HCT116 (cell line): Measurements from ENCODE around the gene GRB10. TPM values are rescaled to one million over a fixed set of nuclear protein-coding genes. Genes with fewer than 3 reads are reported as not detected.

Experiments used
- ATAC-seq: fragments of 200-7000 bp; cut with Tn5 transposase; 2 replicates; pipeline ENCODE4 v1.9.1; 2020; ENCODE audit warnings: mild to moderate bottlenecking, moderate library complexity
- BruUV-seq: library from RNA; stranded (reverse); fragments of 400-500 nt; replicated peaks from 2 replicates; lab custom pipeline; 2021; lab: Mats Ljungman, UMichigan
- CTCF ChIA-PET: fragments of 300-600 bp; sonication (Branson Sonifier 250); formaldehyde crosslinking; loops from one replicate; lab custom pipeline; 2021; ENCODE audit warnings: antibody characterized with exemption; lab: Charles Lee
- POLR2A ChIA-PET: fragments of 300-600, 350-600 bp; sonication (Branson Sonifier 250); formaldehyde crosslinking; loops from one replicate; lab custom pipeline; 2021; ENCODE audit warnings: antibody characterized with exemption; lab: Charles Lee
- RAD21 ChIA-PET, 2 experiments: fragments of 300-600 bp; sonication (Branson Sonifier 250); formaldehyde crosslinking; loops; one replicate each; lab custom pipeline; 2023; ENCODE audit warnings: low total read pairs in 2 of 2; ENCODE audit not compliant: uncharacterized antibody in 2 of 2, unreplicated experiment in 2 of 2, low non-redundant PET in 1 of 2; lab: Charles Lee
- DNase-seq: peaks from one replicate; pipeline ENCODE4 v3.0.0-alpha.2; 2010; ENCODE audit warnings: low read depth, low spot score
- H2AFZ ChIP-seq: fragments of 200-600 bp; shearing (Covaris generic), sonication (generic); 2 replicates; pipeline ENCODE4 v1.6.1; 2017; ENCODE audit warnings: low read depth, mixed run types, mixed read lengths, antibody characterized with exemption, low read length; ENCODE audit not compliant: poor library complexity, severe bottlenecking
- H3K27ac ChIP-seq: 2 replicates; pipeline ENCODE4 v1.5.1; 2012; ENCODE audit warnings: low read depth, low read length
- H3K27me3 ChIP-seq: fragments of 200-600 bp; sonication (generic); 2 replicates; pipeline ENCODE4 v1.6.1; 2016; ENCODE audit warnings: mixed run types, low read length, mixed read lengths; ENCODE audit not compliant: insufficient read depth
- H3K36me3 ChIP-seq, 2 experiments: fragments of 200-500 bp in 1 of 2; fragments of 200-600 bp in 1 of 2; sonication (Bioruptor generic) in 1 of 2; sonication (generic) in 1 of 2; 2 replicates each; pipeline versions ENCODE4 v1.5.1 to v1.6.1; 2014 to 2016; ENCODE audit warnings: low read length in 2 of 2, inconsistent platforms in 1 of 2, mixed read lengths in 1 of 2, mixed run types in 1 of 2; ENCODE audit not compliant: insufficient read depth in 2 of 2, control insufficient read depth in 1 of 2
- H3K4me1 ChIP-seq, 2 experiments: fragments of 200-600 bp in 1 of 2; sonication (generic) in 1 of 2; 2 replicates each; pipeline versions ENCODE4 v1.5.1 to v1.6.1; 2012 to 2017; ENCODE audit warnings: low read length in 2 of 2, inconsistent platforms in 1 of 2, mild to moderate bottlenecking in 1 of 2, mixed read lengths in 1 of 2, mixed run types in 1 of 2, moderate library complexity in 1 of 2; ENCODE audit not compliant: insufficient read depth in 2 of 2, control insufficient read depth in 1 of 2
- H3K4me2 ChIP-seq: fragments of 200-600 bp; sonication (generic); 2 replicates; pipeline ENCODE4 v1.6.1; 2017; ENCODE audit warnings: mixed run types, low read length, mixed read lengths
- H3K4me3 ChIP-seq, 2 experiments: fragments of 200-600 bp in 1 of 2; sonication (generic) in 1 of 2; replicated peaks in 1 of 2; 2 replicates each; pipeline ENCODE4 v1.5.1; 2011 to 2016; ENCODE audit warnings: low read length in 2 of 2, control low read depth in 1 of 2, low read depth in 1 of 2, mild to moderate bottlenecking in 1 of 2, mixed read lengths in 1 of 2, mixed run types in 1 of 2
- H3K79me2 ChIP-seq: fragments of 200-600 bp; sonication (generic); 2 replicates; pipeline ENCODE4 v1.6.1; 2017; ENCODE audit warnings: mild to moderate bottlenecking, mixed run types, low read length, moderate library complexity, mixed read lengths; ENCODE audit not compliant: insufficient read depth
- H3K9ac ChIP-seq: fragments of 200-600 bp; sonication (generic); 2 replicates; pipeline ENCODE4 v1.6.1; 2016; ENCODE audit warnings: low read length, mixed read lengths
- H3K9me2 ChIP-seq: fragments of 200-600 bp; sonication (generic), shearing (Covaris generic); 2 replicates; pipeline ENCODE4 v1.6.1; 2017; ENCODE audit warnings: mixed run types, mild to moderate bottlenecking, moderate library complexity; ENCODE audit not compliant: insufficient read depth
- H3K9me3 ChIP-seq, 2 experiments: fragments of 200-500 bp in 1 of 2; fragments of 200-600 bp in 1 of 2; sonication (Bioruptor generic) in 1 of 2; sonication (generic) in 1 of 2; 2 replicates each; pipeline ENCODE4 v1.6.1; 2014 to 2017; ENCODE audit warnings: low read length in 2 of 2, mixed read lengths in 2 of 2, inconsistent platforms in 1 of 2, low read depth in 1 of 2, mild to moderate bottlenecking in 1 of 2, mixed run types in 1 of 2, moderate library complexity in 1 of 2; ENCODE audit not compliant: control insufficient read depth in 1 of 2, insufficient read depth in 1 of 2
- H4K20me1 ChIP-seq: fragments of 200-600 bp; sonication (generic), shearing (Covaris generic); 2 replicates; pipeline ENCODE4 v1.6.1; 2017; ENCODE audit warnings: mixed run types, mild to moderate bottlenecking, moderate library complexity; ENCODE audit not compliant: insufficient read depth
- CTCF ChIP-seq, 3 experiments: fragments of 200-600 bp in 1 of 3; sonication (generic) in 1 of 3; IDR thresholded peaks in 2 of 3; conservative IDR thresholded peaks in 1 of 3; 2 replicates each; pipeline ENCODE4 v1.5.1; 2012 to 2017; ENCODE audit warnings: low read depth in 2 of 3, low read length in 2 of 3, antibody characterized with exemption in 1 of 3, borderline replicate concordance in 1 of 3, control low read depth in 1 of 3, mild to moderate bottlenecking in 1 of 3, mixed read lengths in 1 of 3, mixed run types in 1 of 3, moderate library complexity in 1 of 3; ENCODE audit not compliant: insufficient read depth in 1 of 3
- ELF1 ChIP-seq: IDR thresholded peaks from 2 replicates; pipeline ENCODE4 v1.6.1; 2012; ENCODE audit warnings: low read depth, borderline replicate concordance
- FOSL1 ChIP-seq: IDR thresholded peaks from 2 replicates; pipeline ENCODE4 v1.6.1; 2012; ENCODE audit warnings: low read depth
- JUND ChIP-seq: IDR thresholded peaks from 2 replicates; pipeline ENCODE4 v1.6.1; 2012
- RAD21 ChIP-seq: IDR thresholded peaks from 2 replicates; pipeline ENCODE4 v1.6.1; 2012; ENCODE audit warnings: low read depth, mild to moderate bottlenecking
- SP1 ChIP-seq: IDR thresholded peaks from 2 replicates; pipeline ENCODE4 v1.6.1; 2012; ENCODE audit warnings: low read depth
- TCF7L2 ChIP-seq: IDR thresholded peaks from 2 replicates; pipeline ENCODE4 v1.7.0; 2011; ENCODE audit warnings: borderline replicate concordance, inconsistent platforms; ENCODE audit not compliant: insufficient read depth, insufficient read length; ENCODE audit errors: extremely low read depth
- YY1 ChIP-seq: IDR thresholded peaks from 2 replicates; pipeline ENCODE4 v1.6.1; 2011; ENCODE audit warnings: low read length, low read depth, moderate library complexity, mild to moderate bottlenecking; ENCODE audit not compliant: insufficient replicate concordance; ENCODE audit errors: extremely low read depth
- ZFX ChIP-seq: fragments of 450-650 bp; IDR thresholded peaks from 2 replicates; pipeline ENCODE4 v1.6.1; 2017
- ZNF274 ChIP-seq: fragments of 200-500 bp; sonication (Bioruptor generic); IDR thresholded peaks from 2 replicates; pipeline ENCODE4 v1.6.1; 2014; ENCODE audit warnings: mild to moderate bottlenecking, low read depth, low read length, inconsistent platforms
- intact Hi-C: fragments of 100-400 bp; cut with micrococcal nuclease; formaldehyde crosslinking; loops from 2 replicates; pipeline ENCODE4 v1.10.0; 2022
- total RNA-seq: library from RNA; stranded (reverse); gene quantifications from one replicate; pipeline ENCODE4 v1.2.1, GENCODE V29; 2021; ENCODE audit not compliant: unreplicated experiment

GRB10 gene
- total RNA-seq, 1 experiment from 2014 or later: 37.3 TPM

DNA sequence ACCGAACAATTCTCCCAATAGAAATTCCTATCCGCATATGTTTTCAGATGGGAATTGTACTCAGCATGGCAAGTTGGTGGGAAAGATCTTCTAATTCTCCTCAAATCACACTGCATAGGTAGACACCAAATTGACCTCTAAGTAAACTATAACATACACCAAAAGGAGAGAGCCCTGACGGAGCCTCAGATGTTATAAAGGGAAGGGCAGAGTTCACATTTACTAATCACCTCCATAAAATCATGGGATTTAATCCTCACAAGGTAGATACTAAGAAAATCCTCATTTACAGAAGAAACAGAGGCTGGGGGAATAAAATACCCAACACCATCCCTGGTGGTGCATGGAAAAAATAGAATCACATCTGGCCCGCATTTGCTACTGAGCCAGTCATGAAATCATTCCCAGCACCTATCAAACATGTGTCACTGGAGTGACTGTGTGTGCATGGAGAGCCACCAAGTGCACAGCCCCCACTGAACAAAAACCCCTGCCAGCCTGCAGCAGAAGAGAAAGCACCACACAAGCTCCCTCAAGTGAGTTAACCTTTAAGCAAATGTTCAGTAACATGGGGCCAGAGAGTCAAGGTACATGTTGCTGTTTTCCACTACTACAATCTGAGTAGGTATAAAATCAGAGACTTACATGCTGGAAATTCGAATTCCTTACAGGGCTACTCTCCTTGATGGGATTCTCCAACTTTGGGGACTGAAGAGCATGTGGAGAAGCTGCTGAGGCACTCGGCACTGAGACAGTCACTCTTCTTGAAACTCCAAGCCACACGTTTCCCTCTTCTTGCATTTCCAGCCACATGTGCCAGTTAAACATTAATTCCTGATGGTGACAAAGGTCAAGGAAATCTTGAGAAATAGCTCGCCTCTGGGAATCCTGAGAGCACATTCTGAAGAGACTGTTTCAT, 217.8 kb downstream of the GRB10 start, which contains the start of gene DDC:
Gene DDC (minus strand): TSS at position 766 of the 919 bp plus-strand sequence. CDS start 21,320 bp downstream, outside the sequence.
- TF ChIP-seq CTCF (IDR thresholded peaks at IDR 0.05 in 2 of 3, conservative IDR thresholded peaks at IDR 0.05 in 1 of 3; ENCODE audit: borderline replicate concordance in 1 of 3, insufficient read depth in 1 of 3, low read depth in 2 of 3, low read length in 2 of 3) (no peak), ELF1 (no peak), SP1 (no peak), RAD21 (no peak), JUND (no peak), YY1 (no peak), FOSL1 (no peak), TCF7L2 (no peak), ZFX (no peak), ZNF274 (no peak)
- H4K20me1 ChIP-seq: no peaks in the 10 kb centered on the region
- ChIA-PET POLR2A (no interaction called here), RAD21 (no interaction called here), CTCF (no interaction called here)
- no peak for DNase-seq
- intact Hi-C loops: no loop called here
- no peaks in the 10 kb centered on the region for H3K9me3 ChIP-seq
- no peak within 1 kb of the TSS for H2AFZ ChIP-seq
- H3K9ac ChIP-seq: no peak within 1 kb of the TSS
- H3K4me2 ChIP-seq: no peak within 1 kb of the TSS
- no peak within 1 kb of the TSS for H3K4me3 ChIP-seq
- H3K36me3 ChIP-seq: no peaks in the 10 kb centered on the region
- H3K79me2 ChIP-seq: no peaks in the 10 kb centered on the region
- BruUV-seq: no TSS peak
- no peak within 1 kb of the TSS for H3K27ac ChIP-seq
- peaks cover 22% of the 10 kb centered on the region for H3K27me3 ChIP-seq
- H3K4me1 ChIP-seq: no peaks in the 10 kb centered on the region
- H3K9me2 ChIP-seq: no peaks in the 10 kb centered on the region
- no peak for ATAC-seq
